IMR-90 (cell line): ENCODE data around the gene FGF5. TPM values are rescaled to one million over a fixed set of nuclear protein-coding genes. Genes with fewer than 3 reads are reported as not detected.
A peak's percentile ranks its signal among the peaks of the same experiment; 100 is the strongest.

Experiments used
- ATAC-seq: fragments of 200-7000 bp; cut with Tn5 transposase; 2 replicates; pipeline ENCODE4 v1.9.1; 2020; ENCODE audit warnings: low read depth, mild to moderate bottlenecking, moderate library complexity
- BruUV-seq: library from RNA; stranded (reverse); fragments of 400-500 nt; replicated peaks from 2 replicates; lab custom pipeline; 2021; lab: Mats Ljungman, UMichigan
- CTCF ChIA-PET: fragments of 300-600 bp; formaldehyde crosslinking; extraction: SDS; loops from one replicate; lab custom pipeline; 2021; ENCODE audit warnings: antibody characterized with exemption; lab: Yijun Ruan, JAX
- POLR2A ChIA-PET: fragments of 300-600 bp; sonication (Branson Sonifier 250); formaldehyde crosslinking; loops from one replicate; lab custom pipeline; 2022; ENCODE audit warnings: antibody characterized with exemption; ENCODE audit not compliant: unreplicated experiment; lab: Charles Lee
- DNase-seq: peaks from one replicate; pipeline ENCODE4 v3.0.0; 2013
- H2AFZ ChIP-seq: replicated peaks from 2 replicates; pipeline ENCODE3; 2013; ENCODE audit warnings: low read length, mild to moderate bottlenecking; ENCODE audit not compliant: poor library complexity
- H2AK5ac ChIP-seq: 2 replicates; pipeline ENCODE4 v1.6.1; 2013; ENCODE audit warnings: low read depth, low read length, inconsistent platforms
- H2AK9ac ChIP-seq: replicated peaks from 2 replicates; pipeline ENCODE3; 2013; ENCODE audit warnings: mild to moderate bottlenecking, low read depth, low read length, moderate library complexity; ENCODE audit not compliant: poor library complexity
- H2BK120ac ChIP-seq: 2 replicates; pipeline ENCODE4 v1.6.1; 2013; ENCODE audit warnings: low read depth, low read length, inconsistent platforms
- H2BK15ac ChIP-seq: 3 replicates; pipeline ENCODE4 v1.6.1; 2013; ENCODE audit warnings: low read depth, low read length, inconsistent platforms
- H2BK20ac ChIP-seq: 2 replicates; pipeline ENCODE4 v1.6.1; 2013; ENCODE audit warnings: low read depth, mild to moderate bottlenecking, inconsistent platforms, low read length, moderate library complexity
- H2BK5ac ChIP-seq: 2 replicates; pipeline ENCODE4 v1.6.1; 2013; ENCODE audit warnings: mild to moderate bottlenecking, low read depth, low read length, inconsistent platforms; ENCODE audit not compliant: poor library complexity, severe bottlenecking
- H3K14ac ChIP-seq: replicated peaks from 2 replicates; pipeline ENCODE4 v1.6.1; 2013; ENCODE audit warnings: low read depth, low read length, inconsistent platforms
- H3K18ac ChIP-seq: 2 replicates; pipeline ENCODE4 v1.6.1; 2013; ENCODE audit warnings: low read depth, low read length, control low read depth
- H3K23ac ChIP-seq: 2 replicates; pipeline ENCODE4 v1.6.1; 2013; ENCODE audit warnings: low read depth, low read length, inconsistent platforms
- H3K27ac ChIP-seq: 2 replicates; pipeline ENCODE4 v1.5.1; 2013; ENCODE audit warnings: mild to moderate bottlenecking, control low read depth, low read length; ENCODE audit not compliant: insufficient read depth
- H3K27me3 ChIP-seq: 2 replicates; pipeline ENCODE4 v1.6.1; 2013; ENCODE audit warnings: low read length; ENCODE audit not compliant: control insufficient read depth, insufficient read depth
- H3K36me3 ChIP-seq: 2 replicates; pipeline ENCODE4 v1.6.1; 2013; ENCODE audit warnings: low read length, mixed read lengths; ENCODE audit not compliant: control insufficient read depth, insufficient read depth
- H3K4ac ChIP-seq: 2 replicates; pipeline ENCODE4 v1.6.1; 2013; ENCODE audit warnings: low read depth, low read length, inconsistent platforms
- H3K4me1 ChIP-seq: 2 replicates; pipeline ENCODE4 v1.6.1; 2013; ENCODE audit warnings: low read length, mixed read lengths; ENCODE audit not compliant: control insufficient read depth, insufficient read depth
- H3K4me2 ChIP-seq: 2 replicates; pipeline ENCODE4 v1.6.1; 2013; ENCODE audit warnings: low read depth, mild to moderate bottlenecking, control low read depth, low read length, moderate library complexity
- H3K4me3 ChIP-seq: 2 replicates; pipeline ENCODE4 v1.5.1; 2013; ENCODE audit warnings: low read depth, mild to moderate bottlenecking, control low read depth, low read length, moderate library complexity; ENCODE audit not compliant: insufficient read depth
- H3K56ac ChIP-seq: 2 replicates; pipeline ENCODE4 v1.6.1; 2013; ENCODE audit warnings: low read length, inconsistent platforms; ENCODE audit not compliant: insufficient read depth; ENCODE audit errors: extremely low read depth
- H3K79me1 ChIP-seq, 2 experiments: 2 replicates each; pipeline ENCODE4 v1.6.1; 2013; ENCODE audit warnings: low read length in 2 of 2, inconsistent platforms in 1 of 2, low read depth in 1 of 2
- H3K9ac ChIP-seq: 2 replicates; pipeline ENCODE4 v1.6.1; 2013; ENCODE audit warnings: low read depth, low read length, control low read depth
- H3K9me1 ChIP-seq: 2 replicates; pipeline ENCODE4 v1.6.1; 2013; ENCODE audit warnings: low read length, inconsistent platforms; ENCODE audit not compliant: insufficient read depth
- H3K9me3 ChIP-seq: 2 replicates; pipeline ENCODE4 v1.6.1; 2013; ENCODE audit warnings: low read length; ENCODE audit not compliant: control insufficient read depth, insufficient read depth
- H4K20me1 ChIP-seq: 2 replicates; pipeline ENCODE4 v1.6.1; 2013; ENCODE audit warnings: low read length, inconsistent platforms; ENCODE audit not compliant: insufficient read depth
- H4K5ac ChIP-seq: 2 replicates; pipeline ENCODE4 v1.6.1; 2013; ENCODE audit warnings: mild to moderate bottlenecking, low read depth, low read length, control low read depth
- H4K8ac ChIP-seq, 2 experiments: 2 replicates each; pipeline ENCODE4 v1.6.1; 2013; ENCODE audit warnings: low read depth in 2 of 2, low read length in 2 of 2, control low read depth in 1 of 2, inconsistent platforms in 1 of 2
- H4K91ac ChIP-seq: 2 replicates; pipeline ENCODE4 v1.6.1; 2013; ENCODE audit warnings: low read depth, low read length, inconsistent platforms; ENCODE audit not compliant: insufficient read depth
- BHLHE40 ChIP-seq: fragments of 150-350 bp; IDR thresholded peaks from 2 replicates; pipeline ENCODE4 v1.6.1; 2016; ENCODE audit warnings: mild to moderate bottlenecking, low read depth, low read length
- CEBPB ChIP-seq: IDR thresholded peaks from 2 replicates; pipeline ENCODE4 v1.6.1; 2012; ENCODE audit warnings: low read depth, low read length, improper control_type of control experiment
- FOS ChIP-seq: fragments of 150-350 bp; IDR thresholded peaks from 2 replicates; pipeline ENCODE4 v1.6.1; 2016; ENCODE audit warnings: low read depth, low read length
- NFE2L2 ChIP-seq: fragments of 150-350 bp; IDR thresholded peaks from 2 replicates; pipeline ENCODE4 v1.6.1; 2016; ENCODE audit warnings: low read depth, mild to moderate bottlenecking, low read length
- POLR2A ChIP-seq: IDR thresholded peaks from 2 replicates; pipeline ENCODE4 v1.6.1; 2012; ENCODE audit warnings: mild to moderate bottlenecking, low read depth, low read length
- WGBS, 2 experiments: methylation state at CpG; one replicate each; pipeline versions ENCODE4 v1.1.5 to v1.1.7; 2013; ENCODE audit warnings: missing lambda C conversion rate in 2 of 2; ENCODE audit not compliant: insufficient read length in 1 of 2; ENCODE audit errors: extremely low coverage in 2 of 2; 5-methylcytosine and 5-hydroxymethylcytosine counted together
- dilution Hi-C: fragments of 300-500 bp; cut with HindIII; formaldehyde crosslinking; loops from one replicate; pipeline ENCODE4 v1.14.3; 2018; ENCODE audit warnings: low sequenced_read_pairs; ENCODE audit not compliant: unreplicated experiment
- in situ Hi-C: fragments of 300-500 bp; cut with MboI; formaldehyde crosslinking; loops from 3 replicates; pipeline ENCODE4 v1.14.3; 2019; ENCODE audit warnings: low sequenced_read_pairs, inconsistent platforms, mixed read lengths
- intact Hi-C: fragments of 100-400 bp; cut with micrococcal nuclease; formaldehyde crosslinking; loops from 2 replicates; pipeline ENCODE4 v1.10.0; 2022
- polyA plus RNA-seq, 3 experiments: library from polyadenylated mRNA; depleted of rRNA; stranded (reverse); fragments of >200 nt; gene quantifications; 2 replicates each; pipeline ENCODE4 v1.2.3, GENCODE V29; 2012; ENCODE audit warnings: low replicate concordance in 1 of 3
- total RNA-seq: library from RNA; depleted of rRNA; stranded (reverse); fragments of >200 nt; gene quantifications from 2 replicates; pipeline ENCODE4 v1.2.3, GENCODE V29; 2012
- TF ChIP-seq, protein P1 (sequence below): fragments of 150-350 bp; IDR thresholded peaks from 2 replicates; pipeline ENCODE4 v1.6.1; 2017; ENCODE audit warnings: mild to moderate bottlenecking, antibody characterized with exemption, low read length, low read depth

FGF5 gene
- total and polyA plus RNA-seq, 2 of the 4 experiments (the other 2 are of a cell fraction): 18.6 to 42.1 TPM

DNA sequence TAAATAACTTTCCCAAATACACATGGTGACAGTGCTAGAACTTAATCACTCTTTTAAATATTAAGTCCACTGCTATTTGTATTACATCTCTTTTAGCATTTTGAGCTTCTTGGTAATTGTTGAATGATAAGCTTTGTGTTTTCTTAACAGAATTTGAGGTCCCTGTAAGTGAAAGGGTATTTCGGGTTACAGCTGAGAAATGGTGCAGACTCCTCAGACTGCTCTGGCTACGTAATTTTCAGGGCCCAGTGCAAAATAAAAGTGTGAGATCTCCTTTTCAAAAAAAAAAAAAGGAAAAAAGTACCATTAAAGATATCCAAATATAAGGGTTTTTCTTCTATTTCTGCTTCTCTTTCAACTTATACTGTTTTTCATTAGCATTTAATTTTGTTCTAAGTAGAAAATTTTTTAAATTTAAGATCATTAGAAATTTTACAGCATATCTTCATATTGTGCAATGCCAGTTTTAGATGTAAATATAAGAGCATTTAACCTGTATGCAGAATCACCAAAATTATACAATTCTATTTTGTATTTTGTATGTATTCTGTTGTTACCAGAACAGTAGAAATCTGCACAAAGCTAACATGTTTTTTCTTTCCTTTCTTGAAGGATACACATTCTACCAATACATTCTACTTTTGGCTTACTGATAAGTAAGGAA is 33.6 kb upstream of the FGF5 start:
- Histone ChIP-seq H3K23ac (peak overlapping the region; percentile 91; the same call in 1 of the 2 replicates), H3K4me3 (no peak overlapping the region), H3K56ac (peak overlapping the region; percentile 13; the same call in 1 of the 2 replicates), H2BK120ac (peak overlapping the region; percentile 89), H4K5ac (peak overlapping the region; percentile 52; the same call in 1 of the 2 replicates), H3K4ac (peak overlapping the region; percentile 84), H4K20me1 (no peaks in the 10 kb centered on the region), H2AK5ac (peak overlapping the region; percentile 39; the same call in 1 of the 2 replicates), H3K27ac (peak overlapping the region; percentile 31; the same call in 1 of the 2 replicates), H2BK20ac (peak overlapping the region; percentile 96), H2BK5ac (peak overlapping the region; percentile 100), H4K91ac (peak overlapping the region; percentile 84), H3K9me1 (peaks cover 13% of the 10 kb centered on the region; the same call in 1 of the 2 replicates), H3K18ac (peak overlapping the region; percentile 93; the same call in 1 of the 2 replicates), H3K79me1 (peaks cover 11 to 27% of the 10 kb centered on the region in 2 experiments; a peak in 3 of 4 replicates), H2AFZ (no peak overlapping the region), H3K9ac (no peak overlapping the region), H3K9me3 (no peaks in the 10 kb centered on the region), H3K36me3 (no peaks in the 10 kb centered on the region), H3K27me3 (no peaks in the 10 kb centered on the region), H3K4me1 (peaks cover 17% of the 10 kb centered on the region), H2BK15ac (peak overlapping the region; percentile 97; the same call in 2 of the 3 replicates), H4K8ac (peak overlapping the region; percentile 71 to 84; a peak in 2 of 4 replicates), H3K14ac (peak overlapping the region; percentile 73), H2AK9ac (no peak overlapping the region), H3K4me2 (peak overlapping the region; percentile 65)
- WGBS, 2 experiments: no CpG with 5 or more reads among the region's 2 CpGs
- POLR2A ChIA-PET: no interaction called here
- no peak for TF ChIP-seq BHLHE40
- TF ChIP-seq NFE2L2: no peak
- TF ChIP-seq POLR2A: no peak
- TF ChIP-seq CEBPB: peak; percentile 35; the same call in 1 of the 2 replicates
- TF ChIP-seq FOS: no peak
- TF ChIP-seq, protein P1, sequence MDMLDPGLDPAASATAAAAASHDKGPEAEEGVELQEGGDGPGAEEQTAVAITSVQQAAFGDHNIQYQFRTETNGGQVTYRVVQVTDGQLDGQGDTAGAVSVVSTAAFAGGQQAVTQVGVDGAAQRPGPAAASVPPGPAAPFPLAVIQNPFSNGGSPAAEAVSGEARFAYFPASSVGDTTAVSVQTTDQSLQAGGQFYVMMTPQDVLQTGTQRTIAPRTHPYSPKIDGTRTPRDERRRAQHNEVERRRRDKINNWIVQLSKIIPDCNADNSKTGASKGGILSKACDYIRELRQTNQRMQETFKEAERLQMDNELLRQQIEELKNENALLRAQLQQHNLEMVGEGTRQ: no peak
- intact Hi-C loops: no loop called here
- BruUV-seq: no TSS peak
- ATAC-seq (no peak), DNase-seq (no peak)
- CTCF ChIA-PET: interaction anchor here (1.1 to 2.2 kb wide), 4 partner anchors 12 to 90 kb away, joined by 3 to 9 read pairs (median 4); no protein-coding TSS in a partner anchor
- dilution Hi-C loops: no loop called here
- in situ Hi-C loops: no loop called here
